HG03039 (cell line): ENCODE data around the gene WFDC11.
"Not testable (repeated sequence)": the region's sequence is repeated elsewhere in the genome, so short reads cannot be mapped to it uniquely, and the experiment has no call there.

Source experiments
- ATAC-seq: cut with Tn5 transposase; IDR thresholded peaks from one replicate; pipeline ENCODE4 v1.9.1; 2021; ENCODE audit warnings: mild to moderate bottlenecking, moderate library complexity; ENCODE audit not compliant: unreplicated experiment

The WFDC11 gene

DNA sequence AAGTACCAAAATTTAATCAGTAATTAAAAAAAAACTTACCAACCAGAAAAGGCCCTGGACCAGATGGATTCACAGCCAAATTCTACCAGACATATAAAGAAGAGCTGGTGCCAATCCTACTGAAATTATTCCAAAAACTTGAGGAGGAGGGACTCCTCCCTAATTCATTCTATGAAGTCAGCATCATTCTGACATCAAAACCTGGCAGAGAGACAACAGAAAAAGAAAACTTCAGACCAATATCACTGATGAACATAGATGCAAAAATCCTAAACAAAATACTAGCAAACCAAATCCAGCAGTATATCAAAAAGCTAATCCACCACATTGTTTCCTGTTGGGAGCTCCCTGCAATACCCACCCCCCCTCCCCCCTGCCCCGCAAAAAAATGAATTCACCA is at the start of gene WFDC11:
WFDC11 (minus strand) TSS at position 101 of the 400 bp plus-strand sequence. CDS start 19,639 bp downstream, outside the sequence.
- ATAC-seq = no peak

- not testable (repeated sequence) for ATAC-seq
These were observed 46.2 kb upstream of the WFDC11 start for GRCh38 chr20:45716141-45716688.

DNA sequence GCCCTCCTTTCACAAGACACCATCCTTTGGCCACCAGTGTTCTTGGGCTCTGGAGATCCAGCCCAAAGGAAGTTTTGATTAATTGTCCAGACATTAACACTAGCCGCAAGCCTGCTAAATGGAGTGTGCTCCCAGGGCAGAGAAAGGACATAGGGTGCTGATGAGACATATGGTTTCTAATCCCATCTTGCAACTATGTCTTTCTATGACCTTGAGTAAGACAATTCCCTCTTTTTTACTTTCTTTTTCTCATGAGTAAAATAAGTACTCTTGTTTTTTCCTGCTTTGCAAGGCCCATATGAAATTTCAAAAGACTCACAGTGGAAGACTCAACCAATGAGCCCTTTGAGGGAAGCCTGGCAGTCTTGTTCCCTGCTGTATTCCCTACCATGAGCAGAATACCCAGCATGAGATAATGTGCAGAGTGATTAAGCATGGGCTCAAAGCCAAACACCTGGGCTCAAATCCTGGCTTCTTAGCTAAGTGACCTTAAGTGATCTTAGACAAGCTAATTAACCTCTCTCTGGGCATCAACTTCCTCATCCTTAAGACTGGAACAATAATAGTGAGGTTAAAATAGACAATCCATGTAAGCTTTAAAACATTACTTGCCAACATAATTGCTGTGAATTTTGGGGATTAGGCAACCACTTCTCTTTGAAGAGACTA is 35.1 kb upstream of the WFDC11 start, which contains the start of gene WFDC10B:
WFDC10B (minus strand) TSS at position 51 of the 669 bp plus-strand sequence. CDS start 19,027 bp downstream, outside the sequence.
- ATAC-seq = no peak

DNA sequence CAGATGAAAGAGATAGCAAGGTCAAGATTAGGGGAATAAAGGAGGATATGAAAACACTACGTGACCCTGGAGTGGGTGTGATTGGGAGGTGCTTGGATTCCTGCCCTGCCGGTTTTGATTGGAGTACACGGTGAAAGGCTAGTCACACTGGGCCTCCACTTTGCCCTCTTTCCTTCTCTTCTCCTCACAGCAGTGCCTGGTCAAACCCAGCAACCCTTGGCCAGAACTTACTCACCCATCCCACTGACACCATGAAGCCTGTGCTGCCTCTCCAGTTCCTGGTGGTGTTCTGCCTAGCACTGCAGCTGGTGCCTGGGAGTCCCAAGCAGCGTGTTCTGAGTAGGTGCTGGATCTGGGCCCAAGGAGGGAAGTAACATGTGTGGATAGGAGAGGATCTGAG is 31.8 kb upstream of the WFDC11 start, which contains the start of gene WFDC13:
WFDC13 (plus strand) TSS at position 166 of the 400 bp plus-strand sequence; CDS start at position 252, 86 bp downstream.
- no peak for ATAC-seq

DNA sequence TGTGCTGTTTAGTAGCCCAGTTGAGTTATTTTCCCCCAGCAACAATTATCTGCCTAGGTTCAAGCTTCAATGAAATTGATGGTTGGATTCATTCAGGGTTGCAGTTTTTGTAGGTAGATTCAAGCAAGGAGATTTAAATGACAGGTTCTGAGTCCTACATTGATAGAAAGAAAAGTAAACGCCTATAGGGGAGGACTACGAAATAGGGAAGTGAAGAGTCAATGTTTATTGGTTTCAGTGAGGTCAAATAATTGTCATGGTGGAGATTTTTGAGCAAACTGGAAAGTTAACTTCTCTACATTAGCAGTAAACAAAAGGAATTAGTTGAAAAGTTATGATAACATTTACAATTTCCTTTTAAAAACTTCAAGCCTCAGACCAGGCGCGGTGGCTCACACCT is 31.1 kb upstream of the WFDC11 start:
- no peak for ATAC-seq

DNA sequence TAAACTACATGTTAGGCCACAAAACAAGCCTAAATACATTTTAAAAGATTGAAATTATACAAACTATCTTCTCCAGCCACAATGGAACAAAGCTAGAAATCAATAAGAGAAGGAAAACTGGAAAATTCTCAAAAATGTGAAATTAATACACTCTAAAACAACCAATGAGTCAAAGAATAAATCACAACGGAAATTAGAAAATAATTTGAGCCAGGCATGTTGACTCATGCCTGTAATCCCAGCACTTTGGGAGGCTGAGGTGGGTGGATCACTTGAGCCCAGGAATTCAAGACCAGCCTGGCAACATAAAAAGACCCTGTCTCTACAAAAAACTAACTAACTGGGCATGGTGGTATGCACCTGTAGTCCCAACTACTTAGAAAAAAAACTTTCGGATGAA is 25.5 kb upstream of the WFDC11 start:
- no peak for ATAC-seq

- not testable (repeated sequence) for ATAC-seq
These were observed 23.3 kb upstream of the WFDC11 start for GRCh38 chr20:45693346-45693745.

GRCh38 chr20:45685896-45686295 is 15.9 kb upstream of the WFDC11 start:
- no peak for ATAC-seq

- no peak for ATAC-seq
These were observed 9.6 kb upstream of the WFDC11 start for GRCh38 chr20:45679650-45680049.

DNA sequence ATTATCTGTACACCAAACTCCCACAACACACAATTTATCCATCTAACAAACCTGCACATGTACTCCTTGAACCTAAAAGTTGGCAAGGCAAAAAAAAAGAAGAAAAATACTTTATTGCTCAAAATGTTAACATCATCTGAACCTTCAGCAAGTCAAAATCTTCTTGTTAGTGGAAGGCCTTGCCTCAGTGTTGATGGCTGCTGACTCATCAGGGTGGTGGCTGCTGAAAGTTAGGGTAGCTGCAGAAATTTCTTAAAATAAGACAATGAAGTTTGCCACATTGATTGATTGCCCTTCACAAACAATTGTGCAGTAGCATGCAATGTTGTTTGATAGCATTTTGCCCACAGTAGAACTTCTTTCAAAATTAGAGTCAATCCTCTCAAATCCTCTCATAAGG is 2.7 kb upstream of the WFDC11 start:
- ATAC-seq = no peak

- not testable (repeated sequence) for ATAC-seq
These were observed 13.0 kb downstream of the WFDC11 start for GRCh38 chr20:45657038-45657437.

DNA sequence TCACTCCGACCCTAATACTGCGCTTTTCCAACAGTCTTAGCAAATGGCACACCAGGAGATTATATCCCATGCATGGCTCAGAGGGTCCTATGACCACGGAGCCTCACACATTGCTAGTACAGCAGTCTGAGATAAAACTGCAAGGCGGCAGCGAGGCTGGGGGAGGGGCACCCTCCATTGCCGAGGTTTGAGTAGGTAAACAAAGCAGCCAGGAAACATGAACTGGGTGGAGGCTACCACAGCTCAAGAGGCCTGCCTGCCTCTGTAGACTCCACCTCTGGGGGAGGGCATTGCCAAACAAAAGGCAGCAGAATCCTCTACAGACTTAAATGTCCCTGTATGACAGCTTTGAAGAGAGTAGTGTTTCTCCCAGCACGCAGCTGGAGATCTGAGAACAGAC is 18.3 kb downstream of the WFDC11 start:
- ATAC-seq = not testable (repeated sequence)

GRCh38 chr20:45649312-45649863 is 20.7 kb downstream of the WFDC11 start:
- ATAC-seq = no peak

DNA sequence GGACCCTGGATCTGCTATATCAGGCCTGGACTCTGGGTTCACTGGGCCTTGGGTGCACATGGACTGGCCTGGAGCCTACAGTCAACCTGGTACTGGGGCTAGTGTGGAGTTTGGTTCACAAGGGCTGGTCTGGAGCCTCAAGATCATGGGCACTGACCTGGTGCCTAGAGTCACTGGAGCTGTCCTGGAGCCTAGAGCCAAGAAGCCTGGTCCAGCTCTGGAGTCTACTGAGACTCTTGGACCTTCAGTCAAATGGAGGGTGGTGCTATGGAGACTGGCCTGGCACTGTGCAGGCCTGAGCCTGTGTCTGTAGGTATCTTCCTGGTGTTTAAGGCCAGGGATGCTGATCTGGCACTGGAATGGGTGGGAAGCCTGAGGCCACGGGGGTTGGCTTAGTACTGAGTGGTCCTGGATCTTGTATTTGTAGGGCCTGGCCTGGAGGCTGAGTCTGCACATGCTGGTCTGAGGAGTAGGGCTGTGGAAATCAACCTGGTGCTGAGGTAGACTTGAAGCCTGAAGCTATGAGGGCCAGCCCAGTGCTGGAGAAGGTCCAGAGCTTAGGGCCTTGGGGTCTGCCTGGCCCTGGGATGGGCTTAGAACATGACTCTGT is 22.5 kb downstream of the WFDC11 start:
- no peak for ATAC-seq

- no peak for ATAC-seq
These were observed 23.2 kb downstream of the WFDC11 start for GRCh38 chr20:45646875-45647274.

DNA sequence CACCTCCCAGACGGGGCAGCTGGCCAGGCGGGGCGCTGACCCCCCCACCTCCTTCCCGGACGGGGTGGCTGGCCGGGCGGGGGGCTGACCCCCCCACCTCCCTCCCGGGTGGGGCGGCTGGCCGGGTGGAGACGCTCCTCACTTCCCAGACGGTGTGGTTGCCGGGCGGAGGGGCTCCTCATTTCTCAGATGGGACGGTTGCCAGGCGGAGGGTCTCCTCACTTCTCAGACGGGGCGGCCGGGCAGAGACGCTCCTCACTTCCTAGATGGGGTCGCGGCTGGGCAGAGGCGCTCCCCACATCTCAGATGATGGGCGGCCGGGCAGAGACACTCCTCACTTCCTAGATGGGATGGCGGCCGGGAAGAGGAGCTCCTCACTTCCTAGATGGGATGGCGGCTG is 24.2 kb downstream of the WFDC11 start:
- ATAC-seq = not testable (repeated sequence)

DNA sequence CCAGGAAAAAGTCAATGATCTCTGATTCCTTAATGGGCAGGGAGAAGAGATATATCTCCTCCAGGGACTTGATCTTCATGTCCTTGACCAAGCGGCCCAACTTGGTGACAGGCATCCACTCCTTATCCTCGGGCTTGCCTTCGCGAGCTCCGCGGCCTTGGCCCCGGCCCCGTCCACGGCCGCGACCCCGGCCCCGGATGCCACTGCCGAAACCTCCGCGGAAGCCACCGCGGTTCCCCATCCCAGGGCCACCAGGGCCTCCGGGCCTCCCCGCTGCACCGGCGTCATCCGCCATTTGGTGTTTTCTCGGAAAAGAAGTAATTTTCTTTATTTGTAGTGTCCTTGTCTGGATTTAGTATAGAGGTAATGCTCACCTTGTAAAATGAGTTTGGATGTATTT is 29.0 kb downstream of the WFDC11 start:
- ATAC-seq = not testable (repeated sequence)

- no peak for ATAC-seq
These were observed 30.4 kb downstream of the WFDC11 start for GRCh38 chr20:45639687-45640086.

GRCh38 chr20:45636513-45636912 is 33.5 kb downstream of the WFDC11 start:
- no peak for ATAC-seq

- no peak for ATAC-seq
These were observed 38.9 kb downstream of the WFDC11 start, which contains the start of gene WFDC9 for GRCh38 chr20:45631184-45631583. Gene WFDC9 (minus strand): TSS chr20:45631284. CDS start chr20:45610181, 21,103 bp downstream.

- ATAC-seq = no peak
These were observed 39.7 kb downstream of the WFDC11 start for GRCh38 chr20:45630371-45630770.
